Nephron progenitor cell (in vitro differentiated cells): ENCODE measurements around the gene CNOT6L.
"Not testable (repeated sequence)": the region's sequence is repeated elsewhere in the genome, so short reads cannot be mapped to it uniquely, and the experiment has no call there.

ENCODE experiments used
- DNase-seq: peaks from one replicate; pipeline ENCODE4 v3.0.0; 2021
- H3K27ac Mint-ChIP-seq: 2 replicates; pipeline ENCODE4 v1.8.0; 2021; ENCODE audit warnings: mild to moderate bottlenecking, moderate library complexity, mixed read lengths
- H3K27me3 Mint-ChIP-seq: 2 replicates; pipeline ENCODE4 v1.8.0; 2021; ENCODE audit warnings: mild to moderate bottlenecking, low read depth, mixed read lengths; ENCODE audit not compliant: poor library complexity
- H3K36me3 Mint-ChIP-seq: 2 replicates; pipeline ENCODE4 v1.8.0; 2021; ENCODE audit warnings: low read depth, mixed read lengths
- H3K4me1 Mint-ChIP-seq: 2 replicates; pipeline ENCODE4 v1.8.0; 2021; ENCODE audit warnings: mixed read lengths
- H3K4me3 Mint-ChIP-seq: 2 replicates; pipeline ENCODE4 v1.8.0; 2021; ENCODE audit warnings: mild to moderate bottlenecking, moderate library complexity, mixed read lengths
- H3K9me3 Mint-ChIP-seq: 2 replicates; pipeline ENCODE4 v1.8.0; 2021; ENCODE audit warnings: mild to moderate bottlenecking, moderate library complexity, mixed read lengths
- CTCF ChIP-seq: fragments of 200-600 bp; sonication (generic); IDR thresholded peaks from 2 replicates; pipeline ENCODE4 v1.5.0; 2021; ENCODE audit warnings: antibody characterized with exemption

The CNOT6L gene

GRCh38 chr4:77783895-77784294 is 35.3 kb downstream of the CNOT6L start:
- Mint-ChIP-seq H3K9me3 (peaks cover 5% of the 10 kb centered on the region), H3K4me3 (no peak overlapping the region), H3K27me3 (peaks cover 3% of the 10 kb centered on the region), H3K36me3 (peaks cover 6% of the 10 kb centered on the region), H3K27ac (no peak overlapping the region), H3K4me1 (no peaks in the 10 kb centered on the region)
- TF ChIP-seq CTCF: no peak
- DNase-seq: no peak

GRCh38 chr4:77782102-77782835 is 36.9 kb downstream of the CNOT6L start:
- no peak for DNase-seq
- peak overlapping the region; percentile 18 for H3K27ac Mint-ChIP-seq
- peaks cover 5% of the 10 kb centered on the region for H3K9me3 Mint-ChIP-seq
- peaks cover 3% of the 10 kb centered on the region for H3K27me3 Mint-ChIP-seq
- no peak for TF ChIP-seq CTCF
- no peak overlapping the region for H3K4me3 Mint-ChIP-seq
- H3K36me3 Mint-ChIP-seq: peaks cover 11% of the 10 kb centered on the region
- H3K4me1 Mint-ChIP-seq: no peaks in the 10 kb centered on the region

- not testable (repeated sequence) for H3K4me3 Mint-ChIP-seq, H3K4me1 Mint-ChIP-seq, H3K27me3 Mint-ChIP-seq, DNase-seq, H3K9me3 Mint-ChIP-seq, H3K27ac Mint-ChIP-seq, H3K36me3 Mint-ChIP-seq
Observed at GRCh38 chr4:77780762-77781161, 38.4 kb downstream of the CNOT6L start.

- H3K27me3 Mint-ChIP-seq: peaks cover 3% of the 10 kb centered on the region
- peaks cover 6% of the 10 kb centered on the region for H3K4me1 Mint-ChIP-seq
- peaks cover 13% of the 10 kb centered on the region for H3K36me3 Mint-ChIP-seq
- TF ChIP-seq CTCF: no peak
- H3K27ac Mint-ChIP-seq: no peak overlapping the region
- no peak for DNase-seq
- no peak overlapping the region for H3K4me3 Mint-ChIP-seq
- H3K9me3 Mint-ChIP-seq: peaks cover 5% of the 10 kb centered on the region
Observed at GRCh38 chr4:77777135-77777807, 41.9 kb downstream of the CNOT6L start.

- Mint-ChIP-seq H3K4me1 (peaks cover 6% of the 10 kb centered on the region), H3K4me3 (no peak overlapping the region), H3K9me3 (peaks cover 5% of the 10 kb centered on the region), H3K27ac (no peak overlapping the region), H3K36me3 (peaks cover 16% of the 10 kb centered on the region), H3K27me3 (peaks cover 3% of the 10 kb centered on the region)
- DNase-seq: no peak
- TF ChIP-seq CTCF: no peak
Observed at GRCh38 chr4:77776182-77777134, 42.7 kb downstream of the CNOT6L start.

GRCh38 chr4:77773101-77773500 is 46.1 kb downstream of the CNOT6L start:
- peaks cover 6% of the 10 kb centered on the region for H3K4me1 Mint-ChIP-seq
- H3K36me3 Mint-ChIP-seq: peaks cover 16% of the 10 kb centered on the region
- H3K4me3 Mint-ChIP-seq: no peak overlapping the region
- no peaks in the 10 kb centered on the region for H3K27me3 Mint-ChIP-seq
- no peak for DNase-seq
- no peaks in the 10 kb centered on the region for H3K9me3 Mint-ChIP-seq
- no peak overlapping the region for H3K27ac Mint-ChIP-seq
- TF ChIP-seq CTCF: no peak
